AG10803 (cell line): Measurements from ENCODE around the gene C17orf75.

Experiments used
- DNase-seq: peaks from one replicate; pipeline ENCODE4 v3.0.0; 2010; ENCODE audit warnings: low read depth
- H3K4me3 ChIP-seq: 2 replicates; pipeline ENCODE4 v1.5.1; 2011; ENCODE audit warnings: mild to moderate bottlenecking, low read length, control low read depth
- CTCF ChIP-seq: conservative IDR thresholded peaks from 2 replicates; pipeline ENCODE4 v1.5.1; 2011; ENCODE audit warnings: mild to moderate bottlenecking, low read length, control low read depth, inconsistent platforms

The C17orf75 gene

DNA sequence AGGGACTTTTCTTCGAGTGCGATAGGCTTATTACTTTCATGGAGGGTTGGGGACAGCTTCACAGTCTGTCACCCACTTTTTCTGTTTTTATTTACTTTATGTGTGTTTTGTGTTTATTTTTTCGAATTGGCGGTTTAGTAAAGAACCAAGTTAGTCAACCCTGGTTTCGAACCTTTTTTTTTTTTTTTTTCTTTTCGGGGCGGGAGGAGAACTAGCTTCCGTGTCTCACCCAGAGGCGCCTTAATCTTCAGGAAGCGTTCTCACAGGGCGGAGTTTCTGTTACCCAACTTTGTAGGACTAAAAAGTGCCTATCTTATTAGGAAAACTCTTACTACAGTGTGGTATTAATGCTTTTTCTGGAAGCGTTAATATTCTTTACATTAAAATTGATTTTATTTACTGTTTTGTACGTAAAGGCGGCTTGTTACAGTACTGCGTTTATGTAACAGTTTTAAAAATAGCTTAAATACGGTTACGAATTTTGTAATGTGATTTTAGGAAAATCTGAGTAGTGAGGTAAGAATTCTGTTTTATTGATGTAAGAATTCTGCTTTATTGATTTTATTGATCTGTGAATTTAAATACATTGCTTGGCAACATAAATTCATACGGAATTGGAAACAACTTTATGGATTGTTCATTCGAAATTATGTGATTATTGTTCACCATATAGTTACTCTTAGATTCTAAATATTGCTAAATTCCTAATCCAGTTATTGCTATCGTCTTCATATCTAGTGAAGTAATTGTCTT lies 8.9 kb upstream of the C17orf75 start:
- peak; percentile 78 for DNase-seq

DNA sequence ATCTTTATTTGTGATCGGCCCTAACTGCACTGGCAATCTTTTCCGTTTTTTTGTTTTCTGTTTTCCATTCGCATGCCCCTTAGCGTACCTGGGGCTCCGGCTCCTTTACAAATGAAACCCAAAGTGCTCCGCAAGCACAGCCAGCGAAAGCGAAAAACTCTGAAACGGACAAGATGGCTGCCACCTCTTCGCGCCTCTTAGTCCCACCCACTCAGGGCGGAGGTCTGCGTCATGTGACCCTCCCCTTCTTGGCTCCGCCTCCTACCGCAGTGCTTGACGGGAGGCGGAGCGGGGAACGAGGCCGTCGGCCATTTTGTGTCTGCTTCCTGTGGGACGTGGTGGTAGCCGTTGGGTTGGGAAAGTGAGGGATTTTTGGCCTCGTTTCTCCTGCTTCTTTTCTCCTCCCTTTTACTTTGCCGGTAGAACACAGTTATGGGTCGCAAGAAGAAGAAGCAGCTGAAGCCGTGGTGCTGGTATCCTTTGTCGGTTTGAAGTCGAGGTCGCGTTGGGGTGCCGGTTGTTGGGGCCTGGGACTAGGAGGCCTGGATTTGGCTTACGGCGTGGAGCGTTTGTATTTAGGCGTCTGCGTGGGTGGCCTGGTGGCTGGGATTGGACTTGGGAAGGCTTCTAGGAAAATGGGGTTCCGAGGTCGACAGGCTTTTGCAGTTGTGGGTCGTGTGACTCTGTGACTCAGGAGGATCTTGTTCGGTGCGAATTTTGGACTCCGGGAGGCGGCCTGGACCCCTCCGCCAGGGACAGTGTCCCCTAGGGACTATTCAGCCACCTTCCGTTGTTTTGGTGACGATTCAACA lies 8.1 kb upstream of the C17orf75 start, which contains the start of gene ZNF207:
Gene ZNF207, plus strand, starts transcription at position 304 of the 812 bp plus-strand sequence. Its CDS starts 129 bp downstream, at position 433.
- DNase-seq: peak; percentile 96
- H3K4me3 ChIP-seq: peak within 1 kb of the TSS; percentile 99
- no peak for TF ChIP-seq CTCF

More for the DNA sequence above, 8.9 kb upstream of the C17orf75 start:
- peak overlapping the region; percentile 99 for H3K4me3 ChIP-seq
- TF ChIP-seq CTCF: no peak

DNA sequence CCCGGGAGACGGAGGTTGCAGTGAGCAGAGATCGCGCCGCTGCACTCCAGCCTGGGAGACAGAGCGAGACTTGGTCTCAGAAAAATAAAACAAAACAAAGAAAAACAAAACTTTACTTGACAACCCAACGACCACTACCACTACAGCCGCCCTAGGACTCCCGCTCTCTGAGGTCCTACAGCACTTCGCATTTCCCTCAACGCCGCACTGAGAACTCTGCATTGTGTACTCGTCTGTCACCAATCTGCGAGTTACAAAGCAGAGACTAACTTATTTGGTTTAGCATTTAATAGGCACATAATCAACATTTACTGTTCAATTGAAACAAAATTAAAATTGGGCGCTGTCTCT lies 7.5 kb upstream of the C17orf75 start:
- no peak for TF ChIP-seq CTCF
- peak overlapping the region; percentile 99 for H3K4me3 ChIP-seq
- peak; percentile 17 for DNase-seq

DNA sequence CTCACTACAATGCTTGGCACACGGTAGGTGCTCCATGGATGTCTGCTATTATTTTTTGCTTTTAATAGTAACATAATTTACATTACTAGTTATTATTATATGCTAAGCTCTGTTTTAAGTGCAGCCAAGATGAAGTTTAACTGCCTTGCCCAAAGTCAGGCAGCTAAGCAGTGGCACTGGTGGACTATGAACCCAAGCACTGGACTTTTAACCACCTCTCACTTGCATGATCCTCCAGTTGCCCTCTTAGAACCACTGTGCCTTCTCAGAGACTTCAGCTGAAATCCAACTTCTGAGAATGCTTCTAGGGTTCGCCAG lies 6.5 kb upstream of the C17orf75 start:
- H3K4me3 ChIP-seq: no peak overlapping the region
- TF ChIP-seq CTCF: no peak
- no peak for DNase-seq

DNA sequence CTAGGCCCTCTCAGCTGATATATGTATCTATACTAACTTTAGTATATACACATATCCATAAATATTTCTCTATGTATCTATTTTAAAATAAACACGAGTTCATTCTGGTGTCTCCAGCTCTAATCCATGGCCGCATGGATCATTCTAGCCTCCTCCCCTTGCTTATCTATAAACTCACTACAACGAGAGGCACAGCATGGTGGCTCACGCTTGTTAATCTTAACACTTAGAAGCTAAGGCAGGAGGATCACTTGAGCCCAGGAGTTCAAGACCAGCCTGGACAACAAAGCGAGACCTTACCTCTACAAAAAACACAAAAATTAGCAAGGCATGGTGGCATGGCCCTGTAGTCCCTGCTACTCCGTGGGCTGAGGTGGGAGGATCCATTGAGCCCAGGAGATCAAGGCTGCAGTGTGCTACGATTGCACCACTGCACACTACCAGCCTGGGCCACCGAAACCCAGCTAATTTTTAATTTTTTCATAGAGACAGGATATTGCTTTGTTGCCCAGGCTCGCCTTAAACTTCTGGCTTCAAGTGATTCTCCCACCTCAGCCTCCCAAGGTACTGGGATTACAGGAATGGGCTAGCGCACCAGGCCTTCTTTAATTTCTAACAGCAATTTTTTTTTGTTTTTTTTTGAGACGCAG lies 4.1 kb upstream of the C17orf75 start:
- no peak for DNase-seq
- no peak for TF ChIP-seq CTCF
- H3K4me3 ChIP-seq: no peak overlapping the region

DNA sequence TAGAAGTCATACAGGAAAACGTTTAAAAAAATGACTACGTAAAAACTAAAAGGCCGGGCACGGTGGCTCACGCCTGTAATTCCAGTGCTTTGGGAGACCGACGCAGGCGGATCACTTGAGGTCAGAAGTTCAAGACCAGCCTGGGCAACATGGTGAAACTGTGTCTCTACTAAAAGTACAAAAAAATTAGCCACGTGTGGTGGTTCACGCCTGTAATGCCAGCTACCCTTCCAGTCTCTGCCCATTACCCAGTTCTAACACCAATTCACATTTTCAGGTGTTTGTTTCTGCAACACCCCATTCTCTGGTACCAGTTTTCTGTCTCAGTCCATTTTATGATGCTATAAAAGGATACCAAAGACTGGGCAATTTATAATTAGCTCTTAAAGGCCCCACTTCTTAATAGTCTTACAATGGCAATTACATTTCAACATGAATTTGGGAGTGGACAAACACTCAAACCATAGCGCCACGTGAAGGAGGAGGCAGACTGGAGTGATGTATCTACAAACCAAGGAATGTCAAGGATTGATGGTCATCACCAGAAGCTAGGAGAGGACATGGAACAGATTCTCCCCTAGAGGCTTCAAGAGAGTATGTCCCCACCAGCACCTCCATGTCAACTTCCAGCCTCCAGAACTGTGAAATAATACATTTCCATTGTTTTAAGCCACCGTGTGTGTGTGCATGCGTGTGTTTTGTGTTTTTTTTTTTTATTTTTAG lies 791 bp upstream of the C17orf75 start:
- no peak for TF ChIP-seq CTCF
- peak overlapping the region; percentile 71 for H3K4me3 ChIP-seq
- DNase-seq: no peak
